Measurements from ENCODE around the gene RIMBP2. TPM values are rescaled to one million over a fixed set of nuclear protein-coding genes. Genes with fewer than 3 reads are reported as not detected.

The RIMBP2 gene
- total and polyA plus RNA-seq, 9 of the 15 experiments (the other 6 are each of a cell fraction or from before 2014, with no cell fraction given): not detected

DNA sequence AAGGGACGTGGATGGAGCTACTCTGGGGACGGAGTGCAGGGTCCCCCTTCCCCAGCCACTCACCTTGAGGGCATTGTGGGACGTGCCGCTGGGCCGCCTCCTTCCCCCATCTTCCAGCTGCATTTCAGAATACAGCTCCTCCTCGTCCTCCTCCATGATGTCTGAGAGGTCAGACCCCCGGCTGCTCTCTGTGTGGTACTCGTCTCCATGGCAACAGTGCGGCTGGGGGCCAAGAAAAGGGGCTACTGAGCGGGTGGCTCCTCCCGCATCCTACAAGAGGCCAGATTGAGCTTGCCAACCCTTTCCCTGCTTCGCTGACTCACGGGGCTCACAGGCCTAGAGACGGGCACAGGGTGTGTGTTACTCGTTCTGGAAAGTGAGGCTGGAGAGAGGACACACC is 288.0 kb downstream of the RIMBP2 start:
- in situ Hi-C loops (cut with MboI): no loop called here
- POLR2A ChIA-PET: interaction anchor here (0.6 to 0.7 kb wide), 2 partner anchors 228 to 1273 kb away, joined by 3 read pairs; no protein-coding TSS in a partner anchor
- DNase-seq (ENCODE audit: extremely low read depth in 1 of 4, low spot score in 3 of 4) (no peak), FAIRE-seq (no peak), ATAC-seq (no peak)
- intact Hi-C loops (cut with micrococcal nuclease): no loop called here
- Histone ChIP-seq H3K9me1 (ENCODE audit: control insufficient read depth, insufficient read depth, low read length) (no peaks in the 10 kb centered on the region), H4K20me1 (replicated peaks; ENCODE audit: control insufficient read depth, insufficient read depth, low read length) (peaks cover 8% of the 10 kb centered on the region; the same call in 1 of the 2 replicates), H3K9ac (ENCODE audit: insufficient read depth in 1 of 2, low read depth in 2 of 2, low read length in 2 of 2) (no peak overlapping the region), H3K27ac (ENCODE audit: extremely low read depth, low read depth, low read length) (no peak overlapping the region), H3K4me1 (replicated peaks in 1 of 2; ENCODE audit: control insufficient read depth in 2 of 2, insufficient read depth in 2 of 2, low read length in 2 of 2) (peaks cover 0 to 7% of the 10 kb centered on the region in 2 experiments; a peak in 2 of 5 replicates), H2AFZ (ENCODE audit: low read depth, low read length) (no peak overlapping the region), H3K79me2 (ENCODE audit: control insufficient read depth, insufficient read depth, low read length) (no peaks in the 10 kb centered on the region), H3K4me3 (no peak overlapping the region), H3K4me2 (ENCODE audit: insufficient read depth, low read length) (no peak overlapping the region), H3K36me3 (ENCODE audit: control insufficient read depth, insufficient read depth, low read length) (no peaks in the 10 kb centered on the region), H3K9me3 (replicated peaks; ENCODE audit: control insufficient read depth, insufficient read depth, low read depth, low read length) (no peaks in the 10 kb centered on the region), H3K27me3 (ENCODE audit: control insufficient read depth in 2 of 2, insufficient read depth in 2 of 2, low read length in 2 of 2) (peaks cover 24 to 82% of the 10 kb centered on the region in 2 experiments)
- under 1% methylated on average over 15 of the region's 15 CpGs for WGBS (ENCODE audit: insufficient coverage, low coverage, missing lambda C conversion rate)
- BruUV-seq (replicated peaks): no TSS peak
- CTCF ChIA-PET (ENCODE audit: low intra/inter-chr PET ratio): no interaction called here
- TF ChIP-seq RFX1 (IDR thresholded peaks at IDR 0.05) (0 out of 2 replicates have a peak, but pooled peaks have one; percentile 31), ATF6 (CRISPR knock-in tag; IDR thresholded peaks at IDR 0.05) (no peak)

DNA sequence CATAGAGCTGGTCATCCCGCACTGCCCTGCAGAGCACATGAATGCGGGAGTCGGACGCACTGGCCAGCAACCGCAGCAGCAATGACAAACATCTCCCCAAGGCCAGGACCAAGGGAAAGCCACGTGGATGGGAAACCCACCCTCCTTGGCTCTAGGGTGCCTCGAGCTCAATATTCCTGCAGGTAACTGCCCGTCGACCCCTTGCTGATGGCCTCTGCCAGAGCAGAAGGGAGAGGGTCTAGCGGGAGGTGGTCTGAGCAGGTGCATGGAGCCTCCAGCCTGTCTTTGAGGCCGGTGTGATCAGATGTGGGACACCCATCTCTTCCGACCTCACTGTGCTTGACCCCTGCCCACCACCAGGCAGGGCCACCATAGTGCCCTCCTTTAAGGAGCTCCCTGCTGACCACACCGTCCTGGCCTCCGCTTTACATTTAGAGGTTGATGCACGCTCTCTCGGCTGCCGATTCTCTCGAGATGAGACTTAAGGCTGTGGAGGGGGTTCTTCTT is 288.7 kb downstream of the RIMBP2 start:
- H3K4me1 ChIP-seq (replicated peaks in 1 of 2; ENCODE audit: control insufficient read depth in 2 of 2, insufficient read depth in 2 of 2, low read length in 2 of 2): peaks cover 0 to 7% of the 10 kb centered on the region in 2 experiments; a peak in 2 of 5 replicates
- H3K27me3 ChIP-seq (ENCODE audit: control insufficient read depth in 2 of 2, insufficient read depth in 2 of 2, low read length in 2 of 2): peaks cover 31 to 82% of the 10 kb centered on the region in 2 experiments
- no peaks in the 10 kb centered on the region for H3K79me2 ChIP-seq (ENCODE audit: control insufficient read depth, insufficient read depth, low read length)
- peaks cover 6% of the 10 kb centered on the region; the same call in 1 of the 2 replicates for H4K20me1 ChIP-seq (replicated peaks; ENCODE audit: control insufficient read depth, insufficient read depth, low read length)
- no peaks in the 10 kb centered on the region for H3K36me3 ChIP-seq (ENCODE audit: control insufficient read depth, insufficient read depth, low read length)
- no peak overlapping the region for H3K9ac ChIP-seq (ENCODE audit: insufficient read depth in 1 of 2, low read depth in 2 of 2, low read length in 2 of 2)
- H3K4me3 ChIP-seq: no peak overlapping the region
- POLR2A ChIA-PET: no interaction called here
- FAIRE-seq (no peak), DNase-seq (ENCODE audit: extremely low read depth in 1 of 4, low spot score in 3 of 4) (no peak), ATAC-seq (no peak)
- no peaks in the 10 kb centered on the region for H3K9me3 ChIP-seq (replicated peaks; ENCODE audit: control insufficient read depth, insufficient read depth, low read depth, low read length)
- H2AFZ ChIP-seq (ENCODE audit: low read depth, low read length): no peak overlapping the region
- in situ Hi-C loops (cut with MboI) (no loop called here), intact Hi-C loops (cut with micrococcal nuclease) (no loop called here)
- 4% methylated on average over 18 of the region's 18 CpGs for WGBS (ENCODE audit: insufficient coverage, low coverage, missing lambda C conversion rate)
- BruUV-seq (replicated peaks): no TSS peak
- no peaks in the 10 kb centered on the region for H3K9me1 ChIP-seq (ENCODE audit: control insufficient read depth, insufficient read depth, low read length)
- H3K27ac ChIP-seq (ENCODE audit: extremely low read depth, low read depth, low read length): no peak overlapping the region
- H3K4me2 ChIP-seq (ENCODE audit: insufficient read depth, low read length): no peak overlapping the region
- CTCF ChIA-PET (ENCODE audit: low intra/inter-chr PET ratio): no interaction called here
- no peak for TF ChIP-seq FOXA1 (IDR thresholded peaks at IDR 0.05; ENCODE audit: borderline replicate concordance)
- TF ChIP-seq EP300 (IDR thresholded peaks at IDR 0.05; ENCODE audit: low read length): no peak
- no peak for TF ChIP-seq ZNF780A (CRISPR knock-in tag; IDR thresholded peaks at IDR 0.05)
- TF ChIP-seq FIP1L1 (IDR thresholded peaks at IDR 0.05; ENCODE audit: low read depth, low read length, poor library complexity, severe bottlenecking): no peak
- TF ChIP-seq, protein P1, sequence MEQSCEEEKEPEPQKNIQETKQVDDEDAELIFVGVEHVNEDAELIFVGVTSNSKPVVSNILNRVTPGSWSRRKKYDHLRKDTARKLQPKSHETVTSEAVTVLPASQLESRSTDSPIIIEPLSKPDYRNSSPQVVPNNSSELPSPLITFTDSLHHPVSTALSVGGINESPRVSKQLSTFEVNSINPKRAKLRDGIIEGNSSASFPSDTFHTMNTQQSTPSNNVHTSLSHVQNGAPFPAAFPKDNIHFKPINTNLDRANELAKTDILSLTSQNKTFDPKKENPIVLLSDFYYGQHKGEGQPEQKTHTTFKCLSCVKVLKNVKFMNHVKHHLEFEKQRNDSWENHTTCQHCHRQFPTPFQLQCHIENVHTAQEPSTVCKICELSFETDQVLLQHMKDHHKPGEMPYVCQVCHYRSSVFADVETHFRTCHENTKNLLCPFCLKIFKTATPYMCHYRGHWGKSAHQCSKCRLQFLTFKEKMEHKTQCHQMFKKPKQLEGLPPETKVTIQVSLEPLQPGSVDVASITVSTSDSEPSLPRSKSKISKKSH (CRISPR knock-in tag; IDR thresholded peaks at IDR 0.05): no peak
- TF ChIP-seq GMEB1 (CRISPR knock-in tag; IDR thresholded peaks at IDR 0.05): no peak
- no peak for TF ChIP-seq ZNF583 (CRISPR knock-in tag; IDR thresholded peaks at IDR 0.05)
- TF ChIP-seq NFE2 (IDR thresholded peaks at IDR 0.05; ENCODE audit: low read depth): no peak
- no peak for TF ChIP-seq ZNF324 (CRISPR knock-in tag; IDR thresholded peaks at IDR 0.05)

All from K562 (cell line).